Caco-2 (cell line): ENCODE measurements around the gene SNPH. TPM values are rescaled to one million over a fixed set of nuclear protein-coding genes. Genes with fewer than 3 reads are reported as not detected.

ENCODE experiments used
- BruUV-seq: library from RNA; stranded (reverse); fragments of 400-500 nt; replicated peaks from 2 replicates; lab custom pipeline; 2021; lab: Mats Ljungman, UMichigan
- CTCF ChIA-PET: fragments of 300-600 bp; sonication (Branson Sonifier 250); formaldehyde crosslinking; loops from one replicate; lab custom pipeline; 2022; ENCODE audit warnings: antibody characterized with exemption; lab: Charles Lee
- POLR2A ChIA-PET: fragments of 300-600 bp; sonication (Branson Sonifier 250); formaldehyde crosslinking; loops from one replicate; lab custom pipeline; 2022; ENCODE audit warnings: antibody characterized with exemption; lab: Charles Lee
- DNase-seq, 2 experiments: peaks; one replicate each; pipeline versions ENCODE4 v3.0.0 to v3.0.0-alpha.2; 2020 to 2022
- H3K27me3 ChIP-seq: replicated peaks from 2 replicates; pipeline ENCODE4 v1.6.0; 2011; ENCODE audit warnings: low read length; ENCODE audit not compliant: control insufficient read depth, insufficient read depth
- H3K36me3 ChIP-seq: 2 replicates; pipeline ENCODE4 v1.5.1; 2011; ENCODE audit warnings: low read length; ENCODE audit not compliant: control insufficient read depth, insufficient read depth
- H3K4me1 ChIP-seq: fragments of 250-450 bp; sonication (Bioruptor Pico); 2 replicates; pipeline ENCODE4 v1.5.1; 2020; ENCODE audit warnings: mild to moderate bottlenecking
- H3K4me3 ChIP-seq: 2 replicates; pipeline ENCODE4 v1.5.1; 2011; ENCODE audit warnings: low read depth, mild to moderate bottlenecking, control low read depth, low read length
- H3K9me3 ChIP-seq: fragments of 250-450 bp; sonication (Bioruptor Pico); 2 replicates; pipeline ENCODE4 v1.5.1; 2020; ENCODE audit warnings: mild to moderate bottlenecking, moderate library complexity
- H3K27ac Mint-ChIP-seq: one replicate; pipeline ENCODE4 v1.8.0; 2022; ENCODE audit warnings: mixed read lengths; ENCODE audit not compliant: unreplicated experiment
- H3K27me3 Mint-ChIP-seq: one replicate; pipeline ENCODE4 v1.8.0; 2022; ENCODE audit warnings: mixed read lengths; ENCODE audit not compliant: insufficient read depth, unreplicated experiment
- H3K36me3 Mint-ChIP-seq: one replicate; pipeline ENCODE4 v1.8.0; 2022; ENCODE audit warnings: mild to moderate bottlenecking, mixed read lengths; ENCODE audit not compliant: insufficient read depth, unreplicated experiment
- H3K4me1 Mint-ChIP-seq: one replicate; pipeline ENCODE4 v1.8.0; 2022; ENCODE audit warnings: low read depth, mixed read lengths; ENCODE audit not compliant: unreplicated experiment
- H3K4me3 Mint-ChIP-seq: one replicate; pipeline ENCODE4 v1.8.0; 2022; ENCODE audit warnings: mild to moderate bottlenecking, moderate library complexity, mixed read lengths; ENCODE audit not compliant: unreplicated experiment
- H3K9me3 Mint-ChIP-seq: one replicate; pipeline ENCODE4 v1.8.0; 2022; ENCODE audit warnings: mixed read lengths; ENCODE audit not compliant: unreplicated experiment
- intact Hi-C: fragments of 100-400 bp; cut with micrococcal nuclease; formaldehyde crosslinking; loops from one replicate; pipeline ENCODE4 v1.10.0; 2022; ENCODE audit not compliant: unreplicated experiment
- total RNA-seq: library from RNA; stranded (reverse); gene quantifications from 2 replicates; pipeline ENCODE4 v1.2.3, GENCODE V29; 2022
- TF ChIP-seq, protein P1 (sequence below), 2 experiments: fragments of 200-600 bp in 1 of 2; IDR thresholded peaks; 1 replicate in 1 of 2; 2 replicates in 1 of 2; pipeline versions ENCODE4 v1.5.1 to v1.8.0; 2011 to 2022; ENCODE audit warnings: antibody characterized with exemption in 1 of 2, control low read depth in 1 of 2, inconsistent platforms in 1 of 2, low read depth in 1 of 2, low read length in 1 of 2, mild to moderate bottlenecking in 1 of 2, moderate library complexity in 1 of 2; ENCODE audit not compliant: insufficient read depth in 1 of 2, severe bottlenecking in 1 of 2, unreplicated experiment in 1 of 2

SNPH gene
- total RNA-seq, 1 experiment from 2014 or later: 0.36 TPM

GRCh38 chr20:1267161-1267560 is 1.1 kb downstream of the SNPH start:
- no peaks in the 10 kb centered on the region for H3K36me3 ChIP-seq
- no peaks in the 10 kb centered on the region for H3K4me1 Mint-ChIP-seq
- ChIA-PET CTCF (interaction anchor here (1.2 kb wide), 1 partner anchor 237 kb away, joined by 4 read pairs; no protein-coding TSS in a partner anchor), POLR2A (no interaction called here)
- no peak for DNase-seq
- H3K4me3 ChIP-seq: no peak overlapping the region
- no peaks in the 10 kb centered on the region for H3K9me3 Mint-ChIP-seq
- H3K4me3 Mint-ChIP-seq: peak overlapping the region; percentile 70
- H3K27me3 ChIP-seq: no peaks in the 10 kb centered on the region
- TF ChIP-seq, protein P1, sequence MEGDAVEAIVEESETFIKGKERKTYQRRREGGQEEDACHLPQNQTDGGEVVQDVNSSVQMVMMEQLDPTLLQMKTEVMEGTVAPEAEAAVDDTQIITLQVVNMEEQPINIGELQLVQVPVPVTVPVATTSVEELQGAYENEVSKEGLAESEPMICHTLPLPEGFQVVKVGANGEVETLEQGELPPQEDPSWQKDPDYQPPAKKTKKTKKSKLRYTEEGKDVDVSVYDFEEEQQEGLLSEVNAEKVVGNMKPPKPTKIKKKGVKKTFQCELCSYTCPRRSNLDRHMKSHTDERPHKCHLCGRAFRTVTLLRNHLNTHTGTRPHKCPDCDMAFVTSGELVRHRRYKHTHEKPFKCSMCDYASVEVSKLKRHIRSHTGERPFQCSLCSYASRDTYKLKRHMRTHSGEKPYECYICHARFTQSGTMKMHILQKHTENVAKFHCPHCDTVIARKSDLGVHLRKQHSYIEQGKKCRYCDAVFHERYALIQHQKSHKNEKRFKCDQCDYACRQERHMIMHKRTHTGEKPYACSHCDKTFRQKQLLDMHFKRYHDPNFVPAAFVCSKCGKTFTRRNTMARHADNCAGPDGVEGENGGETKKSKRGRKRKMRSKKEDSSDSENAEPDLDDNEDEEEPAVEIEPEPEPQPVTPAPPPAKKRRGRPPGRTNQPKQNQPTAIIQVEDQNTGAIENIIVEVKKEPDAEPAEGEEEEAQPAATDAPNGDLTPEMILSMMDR (IDR thresholded peaks at IDR 0.05; ENCODE audit: insufficient read depth in 1 of 2, low read depth in 1 of 2, low read length in 1 of 2, severe bottlenecking in 1 of 2, unreplicated experiment in 1 of 2): no peak
- no peak overlapping the region for H3K27ac Mint-ChIP-seq
- H3K4me1 ChIP-seq: no peaks in the 10 kb centered on the region
- H3K27me3 Mint-ChIP-seq: peaks cover 3% of the 10 kb centered on the region
- no TSS peak for BruUV-seq
- H3K36me3 Mint-ChIP-seq: no peaks in the 10 kb centered on the region
- H3K9me3 ChIP-seq: peaks cover 7% of the 10 kb centered on the region; the same call in 1 of the 2 replicates
- intact Hi-C loops: no loop called here

- ChIA-PET CTCF (no interaction called here), POLR2A (no interaction called here)
- Histone ChIP-seq H3K4me1 (no peaks in the 10 kb centered on the region), H3K9me3 (peaks cover under 1% of the 10 kb centered on the region; the same call in 1 of the 2 replicates), H3K4me3 (no peak overlapping the region), H3K36me3 (no peaks in the 10 kb centered on the region), H3K27me3 (no peaks in the 10 kb centered on the region)
- intact Hi-C loops: loop anchor here (2.0 kb wide), 1 partner anchor 41 kb away; the partner anchor contains the start of gene RAD21L1
- no peaks in the 10 kb centered on the region for H3K36me3 Mint-ChIP-seq
- DNase-seq: no peak
- TF ChIP-seq, protein P1 (IDR thresholded peaks at IDR 0.05; ENCODE audit: insufficient read depth in 1 of 2, low read depth in 1 of 2, low read length in 1 of 2, severe bottlenecking in 1 of 2, unreplicated experiment in 1 of 2): no peak
- H3K27ac Mint-ChIP-seq: no peak overlapping the region
- BruUV-seq: no TSS peak
- H3K4me1 Mint-ChIP-seq: no peaks in the 10 kb centered on the region
- no peak overlapping the region for H3K4me3 Mint-ChIP-seq
- no peaks in the 10 kb centered on the region for H3K9me3 Mint-ChIP-seq
- peaks cover 3% of the 10 kb centered on the region for H3K27me3 Mint-ChIP-seq
Observed at GRCh38 chr20:1267809-1268374, 1.8 kb downstream of the SNPH start.

GRCh38 chr20:1269235-1269634 is 3.1 kb downstream of the SNPH start:
- Mint-ChIP-seq H3K4me1 (no peaks in the 10 kb centered on the region), H3K9me3 (no peaks in the 10 kb centered on the region), H3K36me3 (no peaks in the 10 kb centered on the region), H3K27me3 (peaks cover 3% of the 10 kb centered on the region), H3K4me3 (no peak overlapping the region), H3K27ac (no peak overlapping the region)
- H3K9me3 ChIP-seq: no peaks in the 10 kb centered on the region
- no peak for DNase-seq
- TF ChIP-seq, protein P1 (IDR thresholded peaks at IDR 0.05; ENCODE audit: insufficient read depth in 1 of 2, low read depth in 1 of 2, low read length in 1 of 2, severe bottlenecking in 1 of 2, unreplicated experiment in 1 of 2): no peak
- H3K4me1 ChIP-seq: no peaks in the 10 kb centered on the region
- ChIA-PET POLR2A (no interaction called here), CTCF (no interaction called here)
- H3K27me3 ChIP-seq: no peaks in the 10 kb centered on the region
- intact Hi-C loops: loop anchor here (2.0 kb wide), 1 partner anchor 42 kb away; the partner anchor contains the start of gene RAD21L1
- no TSS peak for BruUV-seq
- no peak overlapping the region for H3K4me3 ChIP-seq
- no peaks in the 10 kb centered on the region for H3K36me3 ChIP-seq
